Measurements from ENCODE around the gene COPE. TPM values are rescaled to one million over a fixed set of nuclear protein-coding genes. Genes with fewer than 3 reads are reported as not detected.

COPE gene
- total and polyA plus RNA-seq, 2 of the 8 experiments (the other 6 are each of a cell fraction or from before 2014, with no cell fraction given), result 178 to 356 TPM

DNA sequence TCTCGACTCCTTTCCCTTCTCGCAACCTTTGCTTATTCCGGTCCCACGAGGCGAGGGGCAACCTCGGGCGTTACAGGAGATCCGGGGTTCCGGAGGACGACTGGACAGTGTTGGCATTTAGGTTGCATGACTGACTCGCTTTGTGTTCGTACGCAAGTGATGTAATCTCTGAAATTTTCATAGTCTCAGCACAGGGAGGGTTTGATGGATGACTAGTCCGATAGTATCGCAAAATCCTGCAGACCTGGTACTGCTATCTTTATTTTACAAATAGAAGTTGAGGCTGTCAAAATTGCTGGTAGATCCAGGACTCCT lies 670 bp upstream of the COPE start:
- no peak overlapping the region for H4K91ac ChIP-seq (replicated peaks; ENCODE audit: insufficient read length, low read length)
- peaks cover 0 to 9% (median 6%) of the 10 kb centered on the region in 4 experiments; a peak in 6 of 7 replicates for H3K4me1 ChIP-seq (replicated peaks in 1 of 4; ENCODE audit: control insufficient read depth in 3 of 4, insufficient read depth in 4 of 4, low read length in 3 of 4)
- no peak overlapping the region for H3K23ac ChIP-seq (ENCODE audit: insufficient read length)
- no peaks in the 10 kb centered on the region for H3K9me3 ChIP-seq (ENCODE audit: insufficient read depth in 2 of 2, low read depth in 1 of 2, low read length in 1 of 2)
- FAIRE-seq (no peak), DNase-seq (ENCODE audit: low read depth in 1 of 2, low spot score in 2 of 2) (no peak)
- no peak overlapping the region for H2BK12ac ChIP-seq (ENCODE audit: low read depth, low read length)
- H3K4me2 ChIP-seq (ENCODE audit: insufficient read depth in 1 of 2, low read depth in 2 of 2, low read length in 2 of 2), result peak overlapping the region; percentile 77 to 95
- H2BK15ac ChIP-seq (ENCODE audit: low read length), result no peak overlapping the region
- H3K27ac ChIP-seq (ENCODE audit: low read depth, low read length), result 0 out of 2 replicates have a peak overlapping the region, but pooled peaks have one; percentile 48
- H3K23me2 ChIP-seq (ENCODE audit: low read depth, low read length), result peaks cover 15% of the 10 kb centered on the region
- ChIA-PET CTCF (ENCODE audit: partially characterized antibody) (interaction anchor here (0.7 to 1.9 kb wide), 3 partner anchors 15 to 39 kb away, joined by 3 to 5 read pairs (median 3); no protein-coding TSS in a partner anchor), POLR2A (ENCODE audit: partially characterized antibody) (interaction anchor here (0.7 to 6.7 kb wide), 11 partner anchors 10 to 499 kb away, joined by 3 to 94 read pairs (median 8); partner anchors contain the start of gene CERS1)
- H3K18ac ChIP-seq (ENCODE audit: extremely low read depth, low read length), result no peak overlapping the region
- peak overlapping the region; percentile 66; the same call in 1 of the 2 replicates for H4K8ac ChIP-seq (ENCODE audit: extremely low read depth, insufficient read depth, low read length)
- peak overlapping the region; percentile 65 to 84 (median 76) for H3K9ac ChIP-seq (replicated peaks in 1 of 4; ENCODE audit: extremely low read depth in 1 of 4, low read depth in 3 of 4, low read length in 3 of 4)
- peaks cover 4 to 27% of the 10 kb centered on the region in 2 experiments; a peak in 3 of 4 replicates for H3K79me2 ChIP-seq (ENCODE audit: control insufficient read depth in 1 of 2, insufficient read depth in 2 of 2, low read length in 2 of 2)
- H2BK20ac ChIP-seq (ENCODE audit: low read length), result no peak overlapping the region
- peaks cover 2 to 21% (median 11%) of the 10 kb centered on the region in 4 experiments; a peak in 7 of 8 replicates for H3K36me3 ChIP-seq (ENCODE audit: control insufficient read depth in 2 of 4, insufficient read depth in 4 of 4, low read length in 3 of 4)
- no peak overlapping the region for H3K14ac ChIP-seq (ENCODE audit: insufficient read length)
- no peak overlapping the region for H2BK5ac ChIP-seq (ENCODE audit: low read depth, low read length)
- peaks cover 0 to 17% of the 10 kb centered on the region in 2 experiments for H4K20me1 ChIP-seq (replicated peaks in 1 of 2; ENCODE audit: control insufficient read depth in 1 of 2, insufficient read depth in 2 of 2, low read length in 2 of 2)
- peak in 1 of 2 experiments; percentile 37; a peak in 2 of 4 replicates for TF ChIP-seq HDAC2 (IDR thresholded peaks at IDR 0.05; ENCODE audit: borderline replicate concordance in 1 of 2, low read depth in 2 of 2, low read length in 2 of 2)
- TF ChIP-seq, protein P1, sequence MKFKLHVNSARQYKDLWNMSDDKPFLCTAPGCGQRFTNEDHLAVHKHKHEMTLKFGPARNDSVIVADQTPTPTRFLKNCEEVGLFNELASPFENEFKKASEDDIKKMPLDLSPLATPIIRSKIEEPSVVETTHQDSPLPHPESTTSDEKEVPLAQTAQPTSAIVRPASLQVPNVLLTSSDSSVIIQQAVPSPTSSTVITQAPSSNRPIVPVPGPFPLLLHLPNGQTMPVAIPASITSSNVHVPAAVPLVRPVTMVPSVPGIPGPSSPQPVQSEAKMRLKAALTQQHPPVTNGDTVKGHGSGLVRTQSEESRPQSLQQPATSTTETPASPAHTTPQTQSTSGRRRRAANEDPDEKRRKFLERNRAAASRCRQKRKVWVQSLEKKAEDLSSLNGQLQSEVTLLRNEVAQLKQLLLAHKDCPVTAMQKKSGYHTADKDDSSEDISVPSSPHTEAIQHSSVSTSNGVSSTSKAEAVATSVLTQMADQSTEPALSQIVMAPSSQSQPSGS (IDR thresholded peaks at IDR 0.05; ENCODE audit: low read length), result no peak
- 0 out of 2 replicates have a peak, but pooled peaks have one; percentile 63 for TF ChIP-seq KDM5A (IDR thresholded peaks at IDR 0.05; ENCODE audit: low read length)
- TF ChIP-seq SAP30 (IDR thresholded peaks at IDR 0.05; ENCODE audit: insufficient read depth, insufficient replicate concordance, low read length), result peak; percentile 93
- no peak for TF ChIP-seq POU5F1 (IDR thresholded peaks at IDR 0.05; ENCODE audit: low read depth, low read length)
- TF ChIP-seq EP300 (IDR thresholded peaks at IDR 0.05; ENCODE audit: borderline replicate concordance in 1 of 2, low read depth in 2 of 2, low read length in 2 of 2), result no peak
- no peaks in the 10 kb centered on the region for H3K27me3 ChIP-seq (replicated peaks in 1 of 4; ENCODE audit: control insufficient read depth in 3 of 4, extremely low read depth in 1 of 4, insufficient read depth in 3 of 4, low read length in 3 of 4)
- peak overlapping the region; percentile 82 to 100 (median 100) for H3K4me3 ChIP-seq (ENCODE audit: extremely low read depth in 1 of 4, insufficient read depth in 2 of 4, low read depth in 3 of 4, low read length in 4 of 4)
- H3K4ac ChIP-seq (replicated peaks; ENCODE audit: insufficient read length, low read depth, low read length), result no peak overlapping the region
- H2AK5ac ChIP-seq (ENCODE audit: low read depth, low read length), result no peak overlapping the region
- peaks cover 10% of the 10 kb centered on the region for H3K79me1 ChIP-seq (ENCODE audit: low read depth, low read length)
- no peak overlapping the region for H2BK120ac ChIP-seq (replicated peaks; ENCODE audit: low read depth, low read length)
- 10% methylated on average over 15 of the region's 15 CpGs; no CpG with 5 or more reads in 1 of the 2 experiments for WGBS, 2 experiments (ENCODE audit: extremely low coverage in 1 of 2, insufficient coverage in 1 of 2, insufficient read length in 1 of 2, insufficient replicate concordance in 2 of 2, low coverage in 1 of 2, low lambda C conversion rate in 2 of 2, missing lambda C conversion rate in 1 of 2)
- H2AFZ ChIP-seq (ENCODE audit: low read length), result peak overlapping the region; percentile 82; the same call in 1 of the 2 replicates
- H4K5ac ChIP-seq (ENCODE audit: insufficient read length, low read depth, low read length), result no peak overlapping the region
- peak overlapping the region; percentile 24 for H3K56ac ChIP-seq (replicated peaks; ENCODE audit: insufficient read length, low read depth, low read length)
